A673 (cell line): Measurements from ENCODE around the gene ZGLP1.

Source experiments
- CTCF ChIP-seq: fragments of 300-800, 200-600 bp; sonication (generic); conservative IDR thresholded peaks from 2 replicates; pipeline ENCODE4 v1.5.1; 2017; ENCODE audit warnings: low read depth, mild to moderate bottlenecking, antibody characterized with exemption, low read length, moderate library complexity, mixed read lengths
- EZH2 ChIP-seq: fragments of 200-600 bp; sonication (generic); IDR thresholded peaks from 2 replicates; pipeline ENCODE4 v1.6.1; 2017; ENCODE audit warnings: borderline replicate concordance, low read depth, mild to moderate bottlenecking, mixed read lengths, antibody characterized with exemption, low read length; ENCODE audit not compliant: poor library complexity, severe bottlenecking

GRCh38 chr19:10339977-10340376 is 30.4 kb upstream of the ZGLP1 start:
- TF ChIP-seq CTCF (no peak), EZH2 (no peak)
